GM23338 (cell line): Measurements from ENCODE around the gene CXCR5. TPM values are rescaled to one million over a fixed set of nuclear protein-coding genes. Genes with fewer than 3 reads are reported as not detected.

Source experiments
- ATAC-seq: fragments of 200-7000 bp; cut with Tn5 transposase; 3 replicates; pipeline ENCODE4 v1.9.1; 2020
- DNase-seq: peaks from one replicate; pipeline ENCODE4 v3.0.0-alpha.2; 2015; ENCODE audit warnings: low spot score
- H2AFZ ChIP-seq: fragments of 200-600 bp; sonication (generic); 2 replicates; pipeline ENCODE4 v1.8.0; 2016; ENCODE audit warnings: antibody characterized with exemption, mild to moderate bottlenecking, moderate library complexity
- H3F3A ChIP-seq: fragments of 200-600 bp; sonication (generic); replicated peaks from 2 replicates; pipeline ENCODE4 v1.8.0; 2017; ENCODE audit warnings: antibody characterized with exemption, mixed run types, low read depth
- H3K27ac ChIP-seq: fragments of 200-600 bp; sonication (generic); 2 replicates; pipeline ENCODE4 v1.6.1; 2016; ENCODE audit warnings: low read depth
- H3K27me3 ChIP-seq: fragments of 200-600 bp; sonication (generic); 2 replicates; pipeline ENCODE4 v1.8.0; 2016; ENCODE audit warnings: mild to moderate bottlenecking, mixed run types, moderate library complexity; ENCODE audit not compliant: insufficient read depth
- H3K36me3 ChIP-seq: fragments of 200-600 bp; sonication (generic); 2 replicates; pipeline ENCODE4 v1.8.0; 2016; ENCODE audit warnings: mild to moderate bottlenecking; ENCODE audit not compliant: insufficient read depth
- H3K4me1 ChIP-seq: fragments of 200-600 bp; sonication (generic); 2 replicates; pipeline ENCODE4 v1.8.0; 2016; ENCODE audit warnings: mild to moderate bottlenecking, moderate library complexity; ENCODE audit not compliant: insufficient read depth
- H3K4me2 ChIP-seq: fragments of 200-600 bp; sonication (generic); 2 replicates; pipeline ENCODE4 v1.7.1; 2017; ENCODE audit warnings: mixed run types
- H3K4me3 ChIP-seq: fragments of 200-600 bp; sonication (generic); 2 replicates; pipeline ENCODE4 v1.6.1; 2016; ENCODE audit warnings: mixed run types
- H3K79me2 ChIP-seq: fragments of 200-600 bp; sonication (generic); replicated peaks from 2 replicates; pipeline ENCODE4 v1.8.0; 2017; ENCODE audit warnings: mild to moderate bottlenecking; ENCODE audit not compliant: insufficient read depth
- H3K9me2 ChIP-seq: fragments of 200-600 bp; sonication (generic); 2 replicates; pipeline ENCODE4 v1.8.0; 2017; ENCODE audit not compliant: insufficient read depth
- H4K20me1 ChIP-seq: fragments of 200-600 bp; sonication (generic); replicated peaks from 2 replicates; pipeline ENCODE4 v1.8.0; 2017; ENCODE audit warnings: mild to moderate bottlenecking; ENCODE audit not compliant: insufficient read depth
- H3K27ac Mint-ChIP-seq: 2 replicates; pipeline ENCODE4 v1.8.0; 2020; ENCODE audit warnings: inconsistent platforms, mild to moderate bottlenecking, moderate library complexity, mixed read lengths
- H3K27me3 Mint-ChIP-seq: 3 replicates; pipeline ENCODE4 v1.8.0; 2022; ENCODE audit warnings: low read depth, mild to moderate bottlenecking, moderate library complexity, mixed read lengths, inconsistent platforms; ENCODE audit not compliant: insufficient read depth, poor library complexity
- H3K36me3 Mint-ChIP-seq: 3 replicates; pipeline ENCODE4 v1.8.0; 2021; ENCODE audit warnings: low read depth, mild to moderate bottlenecking, inconsistent platforms, moderate library complexity, mixed read lengths
- H3K4me1 Mint-ChIP-seq: 3 replicates; pipeline ENCODE4 v1.8.0; 2020; ENCODE audit warnings: mild to moderate bottlenecking, inconsistent platforms, mixed read lengths
- H3K4me3 Mint-ChIP-seq: 3 replicates; pipeline ENCODE4 v1.8.0; 2021; ENCODE audit warnings: moderate library complexity, mild to moderate bottlenecking, inconsistent platforms, mixed read lengths
- H3K9me3 Mint-ChIP-seq: 3 replicates; pipeline ENCODE4 v1.8.0; 2020; ENCODE audit warnings: moderate library complexity, mild to moderate bottlenecking, inconsistent platforms, mixed read lengths
- ETS1 ChIP-seq: IDR thresholded peaks from 2 replicates; pipeline ENCODE4 v1.6.1; 2016; ENCODE audit warnings: antibody characterized with exemption
- EZH2 ChIP-seq: fragments of 200-600 bp; sonication (generic); IDR thresholded peaks from one replicate; pipeline ENCODE4 v1.8.0; 2017; ENCODE audit warnings: antibody characterized with exemption, mild to moderate bottlenecking, low read depth; ENCODE audit not compliant: unreplicated experiment
- EZH2phosphoT487 ChIP-seq: fragments of 200-600 bp; sonication (generic); IDR thresholded peaks from one replicate; pipeline ENCODE4 v1.8.1; 2018; ENCODE audit warnings: antibody characterized with exemption; ENCODE audit not compliant: unreplicated experiment
- JUNB ChIP-seq: IDR thresholded peaks from one replicate; pipeline ENCODE4 v1.6.1; 2016; ENCODE audit warnings: antibody characterized with exemption; ENCODE audit not compliant: unreplicated experiment
- POLR2AphosphoS5 ChIP-seq: IDR thresholded peaks from 2 replicates; pipeline ENCODE4 v1.6.1; 2016; ENCODE audit warnings: antibody characterized with exemption, low read depth
- REST ChIP-seq: IDR thresholded peaks from one replicate; pipeline ENCODE4 v1.6.1; 2018; ENCODE audit warnings: antibody characterized with exemption; ENCODE audit not compliant: unreplicated experiment
- ZNF114 ChIP-seq: fragments of 250-450 bp; sonication (Bioruptor Pico); IDR thresholded peaks from 2 replicates; pipeline ENCODE4 v1.5.0; 2020; ENCODE audit warnings: mild to moderate bottlenecking, moderate library complexity
- ZNF462 ChIP-seq: fragments of 250-450 bp; sonication (Bioruptor Pico); IDR thresholded peaks from 2 replicates; pipeline ENCODE4 v1.5.0; 2020; ENCODE audit warnings: mild to moderate bottlenecking, moderate library complexity
- polyA plus RNA-seq: library from polyadenylated mRNA; unstranded; fragments of >200 nt; fragmentation: Nextera tagmentation; extraction: Ambion mirVana; gene quantifications from 2 replicates; pipeline ENCODE4 v1.2.1, GENCODE V29; 2016
- total RNA-seq: library from RNA; depleted of rRNA; stranded (reverse); fragments of >200 nt; shearing (Covaris generic); gene quantifications from 2 replicates; pipeline ENCODE4 v1.2.3, GENCODE V29; 2014

The CXCR5 gene
- total and polyA plus RNA-seq, 2 experiments from 2014 or later: 0.18 TPM; not detected in 1

GRCh38 chr11:118853678-118854077 is 30.0 kb upstream of the CXCR5 start:
- H3K27me3 Mint-ChIP-seq: peaks cover 2% of the 10 kb centered on the region
- H3K4me3 ChIP-seq: no peak overlapping the region
- no peak overlapping the region for H3K27ac Mint-ChIP-seq
- no peaks in the 10 kb centered on the region for H3K9me3 Mint-ChIP-seq
- H3K4me1 Mint-ChIP-seq: no peaks in the 10 kb centered on the region
- H3K36me3 ChIP-seq: no peaks in the 10 kb centered on the region
- H3F3A ChIP-seq: no peaks in the 10 kb centered on the region
- H3K79me2 ChIP-seq: no peaks in the 10 kb centered on the region
- H3K4me1 ChIP-seq: no peaks in the 10 kb centered on the region
- no peaks in the 10 kb centered on the region for H4K20me1 ChIP-seq
- no peaks in the 10 kb centered on the region for H3K27me3 ChIP-seq
- no peak for ATAC-seq
- no peaks in the 10 kb centered on the region for H3K9me2 ChIP-seq
- H3K4me3 Mint-ChIP-seq: no peak overlapping the region
- DNase-seq: no peak
- no peak overlapping the region for H3K4me2 ChIP-seq
- no peak overlapping the region for H3K27ac ChIP-seq
- H3K36me3 Mint-ChIP-seq: no peaks in the 10 kb centered on the region
- no peak for TF ChIP-seq JUNB
- no peak for TF ChIP-seq REST
- no peak for TF ChIP-seq ETS1
- H2AFZ ChIP-seq: no peak overlapping the region

- no peaks in the 10 kb centered on the region for H3K36me3 ChIP-seq
- Mint-ChIP-seq H3K27me3 (peaks cover 2% of the 10 kb centered on the region), H3K9me3 (no peaks in the 10 kb centered on the region), H3K36me3 (no peaks in the 10 kb centered on the region), H3K4me3 (no peak overlapping the region), H3K4me1 (no peaks in the 10 kb centered on the region), H3K27ac (no peak overlapping the region)
- DNase-seq: no peak
- no peak overlapping the region for H3K4me3 ChIP-seq
- H3F3A ChIP-seq: no peaks in the 10 kb centered on the region
- no peak overlapping the region for H2AFZ ChIP-seq
- H4K20me1 ChIP-seq: no peaks in the 10 kb centered on the region
- H3K27me3 ChIP-seq: no peaks in the 10 kb centered on the region
- no peaks in the 10 kb centered on the region for H3K79me2 ChIP-seq
- ATAC-seq: no peak
- H3K9me2 ChIP-seq: no peaks in the 10 kb centered on the region
- H3K27ac ChIP-seq: no peak overlapping the region
- H3K4me2 ChIP-seq: no peak overlapping the region
- H3K4me1 ChIP-seq: no peaks in the 10 kb centered on the region
- no peak for TF ChIP-seq POLR2AphosphoS5
- TF ChIP-seq ZNF462: no peak
- TF ChIP-seq ZNF114: no peak
- no peak for TF ChIP-seq REST
- no peak for TF ChIP-seq EZH2phosphoT487
- TF ChIP-seq EZH2: no peak
Observed at GRCh38 chr11:118856314-118856713, 27.4 kb upstream of the CXCR5 start.
